ENCODE data around the gene HYAL1. TPM values are rescaled to one million over a fixed set of nuclear protein-coding genes. Genes with fewer than 3 reads are reported as not detected.

The HYAL1 gene
- total RNA-seq, 1 donor from 2014 or later: not detected

DNA sequence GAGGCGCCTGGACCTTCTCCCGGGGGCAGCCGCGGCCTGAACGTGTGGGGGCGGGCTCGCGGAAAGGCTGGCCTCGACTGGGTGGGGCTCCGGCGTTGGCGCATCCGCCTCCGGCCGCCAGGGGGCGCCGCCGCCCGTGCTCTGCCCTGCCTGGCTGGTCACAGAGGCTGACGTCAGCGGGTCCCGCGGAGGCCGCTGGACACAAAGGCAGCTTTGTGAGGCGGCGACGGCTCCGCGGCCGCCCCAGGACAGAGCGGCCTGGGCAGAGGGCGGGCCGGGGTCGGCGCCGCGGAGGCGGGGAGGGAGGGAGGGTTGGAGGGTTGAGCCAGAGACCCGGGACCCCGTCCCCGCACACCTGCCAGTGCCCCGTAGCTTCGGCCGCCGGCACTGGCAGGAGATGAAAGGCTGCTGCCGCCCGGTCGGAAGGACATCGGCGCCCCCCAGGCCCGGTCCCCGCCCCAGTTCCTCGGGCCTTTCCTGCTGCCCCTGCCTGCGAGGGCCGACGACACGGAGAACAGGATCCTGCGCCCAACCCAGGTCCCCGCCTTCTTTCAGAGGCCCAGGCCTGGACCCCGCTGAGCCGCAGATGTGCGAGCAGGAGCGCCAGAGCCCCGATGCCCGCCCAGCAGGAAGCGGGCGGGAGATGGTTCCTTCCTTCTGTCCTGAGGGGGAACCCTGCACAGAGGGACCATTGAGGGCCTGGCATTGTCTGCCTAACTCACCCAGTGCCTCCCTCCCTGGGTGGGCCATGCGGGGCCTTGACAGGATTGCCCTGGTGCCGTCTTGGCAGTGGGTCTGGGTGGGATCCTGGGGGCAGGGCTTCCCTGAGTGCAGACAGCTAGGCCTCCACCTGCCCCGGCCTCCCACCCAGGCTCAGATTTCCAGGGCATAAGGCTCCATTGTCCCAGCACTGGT lies 43.1 kb downstream of the HYAL1 start:
- Histone ChIP-seq H3K4me3 (ENCODE audit: low read depth, low read length) (peak overlapping the region; percentile 48), H3K27me3 (ENCODE audit: control insufficient read depth, insufficient read depth, low read length) (no peaks in the 10 kb centered on the region), H3K36me3 (ENCODE audit: control insufficient read depth, insufficient read depth, low read length) (peaks cover 10% of the 10 kb centered on the region)
- no peak for DNase-seq (ENCODE audit: low read depth)
- peak; percentile 49 for TF ChIP-seq CTCF (IDR thresholded peaks at IDR 0.05; ENCODE audit: insufficient read depth, low read length, poor library complexity, severe bottlenecking)

- no peak for DNase-seq (ENCODE audit: low read depth)
- no peak overlapping the region for H3K4me3 ChIP-seq (ENCODE audit: low read depth, low read length)
- H3K27me3 ChIP-seq (ENCODE audit: control insufficient read depth, insufficient read depth, low read length): no peaks in the 10 kb centered on the region
- TF ChIP-seq CTCF (IDR thresholded peaks at IDR 0.05; ENCODE audit: insufficient read depth, low read length, poor library complexity, severe bottlenecking): no peak
- peaks cover 11% of the 10 kb centered on the region for H3K36me3 ChIP-seq (ENCODE audit: control insufficient read depth, insufficient read depth, low read length)
Observed at GRCh38 chr3:50259432-50260026, 43.8 kb downstream of the HYAL1 start.

DNA sequence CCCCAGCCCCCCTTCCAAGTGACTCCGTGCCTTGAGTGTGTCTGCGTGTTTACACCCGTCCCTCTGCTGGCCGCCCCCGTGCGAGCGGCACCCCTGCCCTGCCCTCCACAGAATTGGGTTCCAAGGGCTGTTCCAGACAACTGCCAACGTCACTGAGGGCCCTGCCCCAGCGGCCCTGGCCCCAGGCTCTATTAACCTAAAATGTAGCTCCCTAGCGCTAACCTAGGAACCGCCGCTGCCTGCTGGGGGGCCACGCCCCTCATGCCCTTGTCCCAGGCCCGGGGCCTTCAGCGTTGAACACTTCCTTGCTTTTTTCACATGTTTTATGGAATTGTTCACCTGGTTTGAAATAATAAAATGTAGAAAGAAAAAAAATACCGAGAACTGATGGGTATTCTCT lies 44.4 kb downstream of the HYAL1 start:
- peaks cover 11% of the 10 kb centered on the region for H3K36me3 ChIP-seq (ENCODE audit: control insufficient read depth, insufficient read depth, low read length)
- H3K4me3 ChIP-seq (ENCODE audit: low read depth, low read length): no peak overlapping the region
- no peaks in the 10 kb centered on the region for H3K27me3 ChIP-seq (ENCODE audit: control insufficient read depth, insufficient read depth, low read length)
- no peak for DNase-seq (ENCODE audit: low read depth)
- no peak for TF ChIP-seq CTCF (IDR thresholded peaks at IDR 0.05; ENCODE audit: insufficient read depth, low read length, poor library complexity, severe bottlenecking)

DNA sequence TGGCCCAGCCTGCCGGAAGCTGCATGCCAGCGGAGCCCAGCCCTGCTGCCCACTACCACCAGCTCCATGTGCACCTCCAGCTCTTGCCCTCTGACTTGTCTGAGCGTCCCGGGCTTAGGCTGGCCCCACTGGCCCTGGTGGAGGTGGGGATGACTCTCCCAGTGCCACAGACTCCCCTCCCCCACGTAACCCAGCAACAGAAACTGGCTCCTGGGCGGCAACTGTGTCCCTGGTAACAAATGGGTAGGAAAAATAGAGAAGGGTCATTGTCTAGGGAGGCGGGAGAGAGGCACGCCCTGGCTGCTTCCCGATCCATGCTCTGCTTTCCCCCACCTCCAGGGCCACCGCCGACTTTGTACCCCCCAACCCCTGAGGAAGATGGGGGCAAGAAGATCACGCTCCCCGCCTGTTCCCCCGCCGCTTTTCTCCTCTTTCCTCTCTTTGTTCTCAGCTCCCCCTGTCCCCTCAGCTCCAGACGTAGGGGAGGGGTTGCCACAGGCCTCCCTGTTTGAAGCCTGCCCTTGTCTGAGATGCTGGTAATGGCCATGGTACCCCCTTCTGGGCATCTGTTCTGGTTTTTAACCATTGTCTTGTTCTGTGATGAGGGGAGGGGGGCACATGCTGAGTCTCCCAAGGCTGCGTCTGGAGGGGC lies 45.2 kb downstream of the HYAL1 start:
- Histone ChIP-seq H3K4me3 (ENCODE audit: low read depth, low read length) (no peak overlapping the region), H3K36me3 (ENCODE audit: control insufficient read depth, insufficient read depth, low read length) (peaks cover 11% of the 10 kb centered on the region), H3K27me3 (ENCODE audit: control insufficient read depth, insufficient read depth, low read length) (no peaks in the 10 kb centered on the region)
- DNase-seq (ENCODE audit: low read depth): no peak
- TF ChIP-seq CTCF (IDR thresholded peaks at IDR 0.05; ENCODE audit: insufficient read depth, low read length, poor library complexity, severe bottlenecking): no peak

DNA sequence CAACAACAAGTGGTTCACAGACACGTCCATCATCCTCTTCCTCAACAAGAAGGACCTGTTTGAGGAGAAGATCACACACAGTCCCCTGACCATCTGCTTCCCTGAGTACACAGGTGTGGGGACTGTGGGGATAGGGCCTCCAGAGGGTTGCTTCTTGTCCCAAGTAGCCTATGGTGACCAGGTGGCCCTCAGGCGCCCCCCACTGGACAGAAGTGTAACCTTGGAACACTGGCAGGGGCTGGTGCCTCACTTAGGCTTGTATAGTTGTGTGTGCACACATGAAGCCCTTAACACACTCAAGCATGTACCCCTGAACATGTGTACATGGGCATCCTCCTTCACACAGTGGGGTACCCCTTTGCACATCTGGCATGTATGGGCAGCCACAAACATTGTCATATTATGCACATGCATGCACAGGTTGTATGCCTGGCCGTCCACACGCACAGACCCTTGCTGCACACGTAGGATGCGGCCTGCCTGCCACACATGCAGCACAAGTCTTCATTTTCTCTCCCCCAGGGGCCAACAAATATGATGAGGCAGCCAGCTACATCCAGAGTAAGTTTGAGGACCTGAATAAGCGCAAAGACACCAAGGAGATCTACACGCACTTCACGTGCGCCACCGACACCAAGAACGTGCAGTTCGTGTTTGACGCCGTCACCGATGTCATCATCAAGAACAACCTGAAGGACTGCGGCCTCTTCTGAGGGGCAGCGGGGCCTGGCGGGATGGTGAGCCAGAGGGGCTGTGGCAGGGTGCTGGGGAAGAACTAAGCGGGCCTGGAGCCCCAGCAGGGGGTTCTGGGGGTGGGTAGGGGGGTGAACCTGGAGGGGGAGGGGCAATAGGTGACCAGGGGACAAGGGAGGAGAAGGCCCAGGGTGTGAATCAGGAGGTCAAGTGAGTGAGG lies 46.1 kb downstream of the HYAL1 start:
- Histone ChIP-seq H3K36me3 (ENCODE audit: control insufficient read depth, insufficient read depth, low read length) (peaks cover 11% of the 10 kb centered on the region), H3K27me3 (ENCODE audit: control insufficient read depth, insufficient read depth, low read length) (no peaks in the 10 kb centered on the region)
- peak; percentile 56 for TF ChIP-seq CTCF (IDR thresholded peaks at IDR 0.05; ENCODE audit: insufficient read depth, low read length, poor library complexity, severe bottlenecking)

More for the DNA sequence above, 46.1 kb downstream of the HYAL1 start:
- H3K4me3 ChIP-seq (ENCODE audit: low read depth, low read length): no peak overlapping the region
- no peak for DNase-seq (ENCODE audit: low read depth)
